Skeletal muscle tissue (tissue), 5 donors: ENCODE data around the gene CHADL. TPM values are rescaled to one million over a fixed set of nuclear protein-coding genes. Genes with fewer than 3 reads are reported as not detected.
"Not testable (repeated sequence)": the region's sequence is repeated elsewhere in the genome, so short reads cannot be mapped to it uniquely, and the experiment has no call there.

Experiments
- H3K27ac ChIP-seq: one replicate; pipeline ENCODE4 v1.7.0; 2013; ENCODE audit warnings: mild to moderate bottlenecking, low read depth, low read length, inconsistent platforms
- H3K27me3 ChIP-seq, 3 donors: one replicate each; pipeline ENCODE4 v1.7.0; 2013; ENCODE audit warnings: low read length in 3 of 3; ENCODE audit not compliant: control insufficient read depth in 3 of 3, insufficient read depth in 3 of 3
- H3K36me3 ChIP-seq, 3 donors: one replicate each; pipeline ENCODE4 v1.7.0; 2013; ENCODE audit warnings: low read length in 3 of 3; ENCODE audit not compliant: control insufficient read depth in 3 of 3, insufficient read depth in 3 of 3
- H3K4me1 ChIP-seq, 3 donors: one replicate each; pipeline ENCODE4 v1.7.0; 2013; ENCODE audit warnings: low read length in 3 of 3, mild to moderate bottlenecking in 3 of 3; ENCODE audit not compliant: control insufficient read depth in 3 of 3, insufficient read depth in 3 of 3
- H3K4me3 ChIP-seq, 3 donors: one replicate each; pipeline ENCODE4 v1.7.0; 2013; ENCODE audit warnings: low read length in 3 of 3
- H3K9ac ChIP-seq, 3 donors: one replicate each; pipeline ENCODE4 v1.7.0; 2013; ENCODE audit warnings: low read length in 3 of 3, mild to moderate bottlenecking in 3 of 3, moderate library complexity in 2 of 3, low read depth in 1 of 3
- H3K9me3 ChIP-seq, 3 donors: one replicate each; pipeline ENCODE4 v1.7.0; 2013; ENCODE audit warnings: low read length in 3 of 3; ENCODE audit not compliant: control insufficient read depth in 3 of 3
- small RNA-seq: library from RNA; depleted of rRNA; stranded (forward); fragments of <200 nt; gene quantifications from one replicate; pipeline ENCODE3, GENCODE V24; 2014
- total RNA-seq: library from RNA; depleted of rRNA; stranded (reverse); fragments of >200 nt; gene quantifications from one replicate; pipeline ENCODE4 v1.2.3, GENCODE V29; 2014
- donor health status: Osteomylitis.

The CHADL gene
- total RNA-seq, 1 donor from 2014 or later, result 2.1 TPM

DNA sequence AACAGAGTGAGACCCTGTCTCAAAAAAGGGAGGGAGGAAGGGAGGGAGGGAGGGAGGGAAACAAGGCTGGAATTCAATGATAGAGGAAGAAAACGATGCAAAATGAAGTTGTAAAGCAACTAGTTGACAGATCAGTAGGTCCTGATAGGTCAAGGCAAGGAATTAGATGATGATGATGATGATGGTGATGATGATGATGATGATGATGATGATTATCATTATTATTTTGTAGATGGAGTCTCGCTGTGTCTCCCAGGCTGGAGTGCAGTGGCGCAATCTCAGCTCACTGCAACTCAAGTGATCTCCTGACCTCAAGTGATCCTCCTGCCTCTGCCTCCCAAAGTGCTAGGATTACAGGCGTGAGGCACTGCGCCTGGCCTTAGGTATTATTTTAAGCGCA, 46.9 kb downstream of the CHADL start:
- Histone ChIP-seq H3K27ac (no peak overlapping the region), H3K27me3 (no peaks in the 10 kb centered on the region), H3K4me1 (peaks cover 14 to 16% (median 14%) of the 10 kb centered on the region in 3 donors), H3K9me3 (no peaks in the 10 kb centered on the region), H3K4me3 (no peak overlapping the region), H3K9ac (no peak overlapping the region), H3K36me3 (no peaks in the 10 kb centered on the region)

DNA sequence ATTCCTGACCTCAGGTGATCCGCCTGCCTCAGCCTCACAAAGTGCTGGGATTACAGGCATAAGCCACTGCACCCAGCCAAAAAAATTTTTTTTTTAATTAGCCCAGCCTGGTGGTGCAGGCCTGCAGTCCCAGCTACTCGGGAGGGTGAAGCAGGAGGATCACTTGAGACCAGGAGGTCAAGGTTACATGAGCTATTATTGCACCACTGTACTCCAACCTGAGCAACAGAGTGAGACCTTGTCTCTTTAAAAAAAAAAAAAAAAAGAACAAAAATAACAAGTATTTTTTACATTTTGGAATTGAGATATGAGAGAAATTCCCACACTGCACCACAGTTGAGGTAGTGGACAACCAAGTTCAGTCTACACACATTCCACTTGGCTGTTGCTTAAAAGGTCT, 49.3 kb downstream of the CHADL start:
- no peak overlapping the region for H3K9ac ChIP-seq
- H3K4me3 ChIP-seq, result no peak overlapping the region
- no peaks in the 10 kb centered on the region for H3K36me3 ChIP-seq
- H3K4me1 ChIP-seq, result no peaks in the 10 kb centered on the region
- H3K27me3 ChIP-seq, result no peaks in the 10 kb centered on the region
- no peaks in the 10 kb centered on the region for H3K9me3 ChIP-seq
- H3K27ac ChIP-seq, result no peak overlapping the region

DNA sequence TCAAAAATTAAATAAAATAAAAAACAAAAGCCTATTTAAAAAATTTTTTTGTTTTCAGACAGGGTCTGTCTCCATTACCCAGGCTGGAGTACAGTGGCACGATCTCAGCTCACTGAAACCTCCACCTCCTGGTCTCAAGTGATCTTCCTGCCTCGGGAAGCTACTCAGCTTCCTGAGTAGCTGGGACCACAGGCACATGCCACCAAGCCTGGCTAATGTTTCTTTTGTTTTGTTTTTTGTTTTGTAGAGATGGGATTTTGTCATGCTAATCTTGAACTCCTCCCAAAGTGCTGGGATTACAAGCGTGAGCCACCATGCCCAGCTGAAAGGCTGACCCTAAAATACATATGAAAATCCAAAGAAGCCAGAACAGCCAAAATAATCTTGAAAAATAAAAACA, 56.1 kb downstream of the CHADL start:
- H3K4me1 ChIP-seq, result peaks cover 5 to 15% (median 7%) of the 10 kb centered on the region in 3 donors
- no peak overlapping the region for H3K27ac ChIP-seq
- no peak overlapping the region for H3K9ac ChIP-seq
- H3K9me3 ChIP-seq, result no peaks in the 10 kb centered on the region
- H3K27me3 ChIP-seq, result no peaks in the 10 kb centered on the region
- H3K4me3 ChIP-seq, result no peak overlapping the region
- peaks cover 0 to 7% (median 4%) of the 10 kb centered on the region in 3 donors for H3K36me3 ChIP-seq

DNA sequence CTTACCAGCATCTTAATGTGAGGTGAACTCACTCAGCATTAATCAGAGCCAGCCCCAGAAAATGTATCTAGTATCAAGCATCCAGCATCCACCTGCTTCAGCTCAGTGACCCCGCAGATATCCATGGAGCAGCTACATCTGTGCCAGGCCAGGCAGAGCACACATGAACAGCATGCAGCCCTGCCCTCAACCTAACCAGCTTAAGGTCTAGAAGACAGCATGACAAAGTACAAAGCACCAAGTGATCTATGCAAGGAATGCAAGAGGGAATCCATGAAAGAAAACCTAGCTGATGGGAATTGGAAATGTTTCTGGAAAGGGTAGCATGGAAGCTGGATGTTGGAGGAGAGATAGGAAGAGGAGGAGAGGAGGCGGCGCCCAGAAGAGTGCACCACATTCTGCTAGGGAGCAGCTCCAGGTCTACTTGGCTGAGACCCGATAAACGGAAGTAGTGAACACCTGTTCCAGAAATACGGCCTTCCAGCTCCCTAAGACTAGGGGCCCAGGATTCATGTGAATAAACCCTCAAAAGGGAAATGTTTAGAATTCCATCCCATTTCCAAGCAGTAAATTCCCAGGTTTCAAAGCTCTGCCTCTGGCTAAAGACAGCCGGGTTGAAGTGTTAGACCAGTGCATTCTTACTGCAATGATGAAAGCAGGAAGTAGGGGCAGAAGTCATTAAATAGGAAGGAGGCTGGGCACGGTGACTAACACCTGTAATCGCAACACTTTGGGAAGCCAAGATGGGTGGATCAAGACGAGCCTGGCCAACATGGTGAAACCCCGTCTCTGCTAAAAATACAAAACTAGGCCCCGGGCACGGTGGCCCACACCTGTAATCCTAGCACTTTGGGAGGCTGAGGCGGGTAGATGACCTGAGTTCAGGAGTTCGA, 59.1 kb downstream of the CHADL start:
- Histone ChIP-seq H3K4me3 (no peak overlapping the region), H3K9ac (no peak overlapping the region), H3K4me1 (peaks cover 27 to 40% (median 28%) of the 10 kb centered on the region in 3 donors)

DNA sequence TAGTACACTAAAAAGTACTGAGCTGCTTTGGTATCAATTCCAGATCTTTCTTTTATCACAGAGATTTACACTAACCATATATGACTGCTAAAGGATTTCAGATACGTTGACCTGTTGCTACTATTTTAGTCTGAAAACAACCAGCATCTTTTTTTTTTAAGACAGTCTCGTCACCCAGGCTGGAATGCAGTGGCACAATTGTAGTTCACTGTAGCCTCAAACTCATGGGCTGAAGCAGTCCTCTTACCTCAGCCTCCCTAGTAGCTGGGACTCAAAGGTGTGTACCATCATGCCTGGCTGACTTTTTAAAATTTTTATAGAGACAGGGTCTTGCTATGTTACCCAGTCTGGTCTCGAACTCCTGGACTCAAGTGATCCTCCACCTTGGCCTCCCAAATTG, 59.8 kb downstream of the CHADL start:
- Histone ChIP-seq H3K27ac (no peak overlapping the region), H3K27me3 (no peaks in the 10 kb centered on the region), H3K9me3 (no peaks in the 10 kb centered on the region), H3K4me1 (peaks cover 27 to 40% (median 28%) of the 10 kb centered on the region in 3 donors), H3K4me3 (no peak overlapping the region), H3K36me3 (peaks cover 28 to 38% (median 33%) of the 10 kb centered on the region in 3 donors), H3K9ac (no peak overlapping the region)

More for the DNA sequence above, 59.1 kb downstream of the CHADL start:
- Histone ChIP-seq H3K27me3 (no peaks in the 10 kb centered on the region), H3K27ac (no peak overlapping the region), H3K9me3 (no peaks in the 10 kb centered on the region), H3K36me3 (peaks cover 22 to 31% (median 27%) of the 10 kb centered on the region in 3 donors)

DNA sequence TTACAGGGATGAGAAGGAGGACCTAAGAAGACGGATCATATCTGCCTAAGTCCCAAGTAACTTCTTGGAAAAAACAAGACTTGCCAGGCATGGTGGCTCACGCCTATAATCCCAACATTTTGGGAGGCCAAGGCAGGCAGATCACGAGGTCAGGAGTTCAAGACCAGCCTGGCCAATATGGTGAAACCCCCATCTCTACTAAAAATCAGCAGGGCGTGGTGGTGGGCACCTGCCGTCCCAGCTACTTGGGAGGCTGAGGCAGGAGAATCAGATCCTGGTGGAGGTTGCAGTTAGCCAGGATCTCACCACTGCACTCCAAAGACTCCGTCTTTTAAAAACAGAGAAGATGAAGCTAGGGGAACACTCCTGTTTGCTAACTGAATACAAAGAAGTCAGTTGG, 60.4 kb downstream of the CHADL start:
- not testable (repeated sequence) for H3K9ac ChIP-seq, H3K27me3 ChIP-seq, H3K27ac ChIP-seq, H3K9me3 ChIP-seq, H3K4me3 ChIP-seq
- H3K4me1 ChIP-seq, result peaks cover 27 to 40% (median 32%) of the 10 kb centered on the region in 3 donors
- H3K36me3 ChIP-seq, result peaks cover 33 to 43% (median 38%) of the 10 kb centered on the region in 3 donors

Small RNA genes lying within 50 kb of the gene (small RNA-seq; reads per million reads assigned to genes)
- gene MIR6889, result not detected

Other genes with a start within 250 kb of the CHADL start
- gene EP300, start 148.3 kb downstream of the CHADL start, total RNA-seq, result 57.9 TPM
- gene L3MBTL2, start 35.6 kb downstream of the CHADL start, total RNA-seq, result 9.4 TPM
- 10.4 TPM for gene RANGAP1, start 45.3 kb upstream of the CHADL start, total RNA-seq
- 20.4 TPM for gene ZC3H7B, start 60.6 kb upstream of the CHADL start, total RNA-seq
- 12.5 TPM for gene TEF, start 141.0 kb upstream of the CHADL start, total RNA-seq
- 15.1 TPM for gene TOB2, start 205.9 kb upstream of the CHADL start, total RNA-seq
- gene PHF5A, start 227.8 kb upstream of the CHADL start, total RNA-seq, result 43.8 TPM
- gene ACO2, start 228.2 kb upstream of the CHADL start, total RNA-seq, result 110 TPM